ENCODE data around the gene PDE4B. TPM values are rescaled to one million over a fixed set of nuclear protein-coding genes. Genes with fewer than 3 reads are reported as not detected.

PDE4B gene
- total RNA-seq, 1 donor from 2014 or later = 37.5 TPM

- TF ChIP-seq CTCF (conservative IDR thresholded peaks at IDR 0.05) = no peak
- Mint-ChIP-seq H3K27ac (ENCODE audit: unreplicated experiment) (no peak overlapping the region), H3K27me3 (ENCODE audit: low read depth) (no peaks in the 10 kb centered on the region), H3K4me3 (no peak overlapping the region), H3K4me1 (peaks cover 37% of the 10 kb centered on the region), H3K9me3 (no peaks in the 10 kb centered on the region), H3K36me3 (ENCODE audit: low read depth) (no peaks in the 10 kb centered on the region)
- no peak for DNase-seq (ENCODE audit: low read depth, low spot score)
These were observed 457.8 kb downstream of the PDE4B start for GRCh38 chr1:66250478-66250877.

GRCh38 chr1:66251546-66251945 lies 458.9 kb downstream of the PDE4B start:
- H3K27me3 Mint-ChIP-seq (ENCODE audit: low read depth) = no peaks in the 10 kb centered on the region
- H3K36me3 Mint-ChIP-seq (ENCODE audit: low read depth) = no peaks in the 10 kb centered on the region
- peaks cover 31% of the 10 kb centered on the region for H3K4me1 Mint-ChIP-seq
- no peak overlapping the region for H3K27ac Mint-ChIP-seq (ENCODE audit: unreplicated experiment)
- no peak for DNase-seq (ENCODE audit: low read depth, low spot score)
- TF ChIP-seq CTCF (conservative IDR thresholded peaks at IDR 0.05) = no peak
- no peaks in the 10 kb centered on the region for H3K9me3 Mint-ChIP-seq
- H3K4me3 Mint-ChIP-seq = no peak overlapping the region

- Mint-ChIP-seq H3K27me3 (ENCODE audit: low read depth) (no peaks in the 10 kb centered on the region), H3K9me3 (no peaks in the 10 kb centered on the region), H3K27ac (ENCODE audit: unreplicated experiment) (no peak overlapping the region), H3K36me3 (ENCODE audit: low read depth) (no peaks in the 10 kb centered on the region), H3K4me3 (no peak overlapping the region), H3K4me1 (peaks cover 31% of the 10 kb centered on the region)
- DNase-seq (ENCODE audit: low read depth, low spot score) = no peak
- peak; percentile 86 for TF ChIP-seq CTCF (conservative IDR thresholded peaks at IDR 0.05)
These were observed 460.7 kb downstream of the PDE4B start for GRCh38 chr1:66253330-66253921.

GRCh38 chr1:66254785-66255184 lies 462.1 kb downstream of the PDE4B start:
- H3K36me3 Mint-ChIP-seq (ENCODE audit: low read depth) = no peaks in the 10 kb centered on the region
- peak overlapping the region; percentile 59 for H3K27ac Mint-ChIP-seq (ENCODE audit: unreplicated experiment)
- no peaks in the 10 kb centered on the region for H3K27me3 Mint-ChIP-seq (ENCODE audit: low read depth)
- no peak for TF ChIP-seq CTCF (conservative IDR thresholded peaks at IDR 0.05)
- peaks cover 33% of the 10 kb centered on the region for H3K4me1 Mint-ChIP-seq
- H3K9me3 Mint-ChIP-seq = no peaks in the 10 kb centered on the region
- no peak for DNase-seq (ENCODE audit: low read depth, low spot score)
- H3K4me3 Mint-ChIP-seq = no peak overlapping the region

GRCh38 chr1:66256629-66257572 lies 464.2 kb downstream of the PDE4B start:
- Mint-ChIP-seq H3K36me3 (ENCODE audit: low read depth) (no peaks in the 10 kb centered on the region), H3K4me1 (peaks cover 46% of the 10 kb centered on the region), H3K27ac (ENCODE audit: unreplicated experiment) (peak overlapping the region; percentile 69), H3K27me3 (ENCODE audit: low read depth) (no peaks in the 10 kb centered on the region), H3K4me3 (no peak overlapping the region), H3K9me3 (no peaks in the 10 kb centered on the region)
- TF ChIP-seq CTCF (conservative IDR thresholded peaks at IDR 0.05) = no peak
- no peak for DNase-seq (ENCODE audit: low read depth, low spot score)
